ENCODE data around the gene XYLT1.
"Not testable (repeated sequence)": the region's sequence is repeated elsewhere in the genome, so short reads cannot be mapped to it uniquely, and the experiment has no call there.

Gene XYLT1

GRCh38 chr16:17493012-17493411 lies 22.3 kb upstream of the XYLT1 start:
- no peak for TF ChIP-seq CTCF (IDR thresholded peaks at IDR 0.05; ENCODE audit: low read depth, low read length)
- no peak for DNase-seq
- Histone ChIP-seq H3K36me3 (no peaks in the 10 kb centered on the region), H3K9me3 (ENCODE audit: severe bottlenecking) (no peaks in the 10 kb centered on the region), H3K27ac (no peak overlapping the region), H3K27me3 (ENCODE audit: insufficient read depth, low read depth, severe bottlenecking) (no peaks in the 10 kb centered on the region), H3K4me3 (ENCODE audit: low read depth, low read length) (no peak overlapping the region)

GRCh38 chr16:17491140-17491662 lies 20.4 kb upstream of the XYLT1 start:
- Histone ChIP-seq H3K36me3 (no peaks in the 10 kb centered on the region), H3K27me3 (ENCODE audit: insufficient read depth, low read depth, severe bottlenecking) (no peaks in the 10 kb centered on the region), H3K27ac (no peak overlapping the region), H3K9me3 (ENCODE audit: severe bottlenecking) (no peaks in the 10 kb centered on the region), H3K4me3 (ENCODE audit: low read depth, low read length) (no peak overlapping the region)
- TF ChIP-seq CTCF (IDR thresholded peaks at IDR 0.05; ENCODE audit: low read depth, low read length) = no peak
- no peak for DNase-seq

GRCh38 chr16:17488506-17488905 lies 17.7 kb upstream of the XYLT1 start:
- no peak for TF ChIP-seq CTCF (IDR thresholded peaks at IDR 0.05; ENCODE audit: low read depth, low read length)

GRCh38 chr16:17483351-17483750 lies 12.6 kb upstream of the XYLT1 start:
- Histone ChIP-seq H3K27ac (no peak overlapping the region), H3K36me3 (no peaks in the 10 kb centered on the region), H3K4me3 (ENCODE audit: low read depth, low read length) (no peak overlapping the region), H3K9me3 (ENCODE audit: severe bottlenecking) (no peaks in the 10 kb centered on the region), H3K27me3 (ENCODE audit: insufficient read depth, low read depth, severe bottlenecking) (no peaks in the 10 kb centered on the region)
- DNase-seq = no peak
- TF ChIP-seq CTCF (IDR thresholded peaks at IDR 0.05; ENCODE audit: low read depth, low read length) = no peak

More at GRCh38 chr16:17488506-17488905, 17.7 kb upstream of the XYLT1 start:
- Histone ChIP-seq H3K36me3 (no peaks in the 10 kb centered on the region), H3K4me3 (ENCODE audit: low read depth, low read length) (no peak overlapping the region), H3K9me3 (ENCODE audit: severe bottlenecking) (no peaks in the 10 kb centered on the region), H3K27ac (no peak overlapping the region), H3K27me3 (ENCODE audit: insufficient read depth, low read depth, severe bottlenecking) (no peaks in the 10 kb centered on the region)
- DNase-seq = no peak

GRCh38 chr16:17482341-17482740 lies 11.6 kb upstream of the XYLT1 start:
- H3K36me3 ChIP-seq = not testable (repeated sequence)

GRCh38 chr16:17481736-17482135 lies 11.0 kb upstream of the XYLT1 start:
- no peaks in the 10 kb centered on the region for H3K36me3 ChIP-seq
- H3K9me3 ChIP-seq (ENCODE audit: severe bottlenecking) = no peaks in the 10 kb centered on the region
- DNase-seq = no peak
- no peaks in the 10 kb centered on the region for H3K27me3 ChIP-seq (ENCODE audit: insufficient read depth, low read depth, severe bottlenecking)
- no peak for TF ChIP-seq CTCF (IDR thresholded peaks at IDR 0.05; ENCODE audit: low read depth, low read length)
- H3K27ac ChIP-seq = no peak overlapping the region
- H3K4me3 ChIP-seq (ENCODE audit: low read depth, low read length) = no peak overlapping the region

More at GRCh38 chr16:17482341-17482740, 11.6 kb upstream of the XYLT1 start:
- H3K27ac ChIP-seq; H3K27me3 ChIP-seq (ENCODE audit: insufficient read depth, low read depth, severe bottlenecking); H3K9me3 ChIP-seq (ENCODE audit: severe bottlenecking); DNase-seq; H3K4me3 ChIP-seq (ENCODE audit: low read depth, low read length): not testable (repeated sequence)

- not testable (repeated sequence) for H3K27me3 ChIP-seq (ENCODE audit: insufficient read depth, low read depth, severe bottlenecking); H3K27ac ChIP-seq; H3K36me3 ChIP-seq; DNase-seq; H3K4me3 ChIP-seq (ENCODE audit: low read depth, low read length); H3K9me3 ChIP-seq (ENCODE audit: severe bottlenecking)
These were observed 6.4 kb upstream of the XYLT1 start for GRCh38 chr16:17477260-17477545.

Measured in WERI-Rb-1 (cell line).